Progenitor cell of endocrine pancreas (in vitro differentiated cells): ENCODE data around the gene PITHD1. TPM values are rescaled to one million over a fixed set of nuclear protein-coding genes. Genes with fewer than 3 reads are reported as not detected.
"Not testable (repeated sequence)": the region's sequence is repeated elsewhere in the genome, so short reads cannot be mapped to it uniquely, and the experiment has no call there.

Experiments
- DNase-seq: peaks from one replicate; pipeline ENCODE4 v3.0.0; 2021; ENCODE audit warnings: low spot score; ENCODE audit not compliant: unreplicated experiment
- H3K27ac Mint-ChIP-seq: 2 replicates; pipeline ENCODE4 v1.8.0; 2021; ENCODE audit warnings: mild to moderate bottlenecking, moderate library complexity, mixed read lengths
- H3K27me3 Mint-ChIP-seq: 2 replicates; pipeline ENCODE4 v1.8.0; 2021; ENCODE audit warnings: mixed read lengths
- H3K36me3 Mint-ChIP-seq: 2 replicates; pipeline ENCODE4 v1.8.0; 2022; ENCODE audit warnings: mixed read lengths; ENCODE audit not compliant: insufficient read depth
- H3K4me1 Mint-ChIP-seq: 2 replicates; pipeline ENCODE4 v1.8.0; 2021; ENCODE audit warnings: low read depth, mixed read lengths
- H3K4me3 Mint-ChIP-seq: 2 replicates; pipeline ENCODE4 v1.8.0; 2021; ENCODE audit warnings: low read depth, mild to moderate bottlenecking, moderate library complexity, mixed read lengths
- H3K9me3 Mint-ChIP-seq: 2 replicates; pipeline ENCODE4 v1.8.0; 2021; ENCODE audit warnings: low read depth, mixed read lengths
- total RNA-seq: library from RNA; stranded (reverse); gene quantifications from 2 replicates; pipeline ENCODE4 v1.2.1, GENCODE V29; 2021
- TF ChIP-seq, protein P1 (sequence below): fragments of 200-600 bp; sonication (generic); IDR thresholded peaks from one replicate; pipeline ENCODE4 v1.5.0; 2021; ENCODE audit warnings: antibody characterized with exemption, mild to moderate bottlenecking; ENCODE audit not compliant: unreplicated experiment

Gene PITHD1
- total RNA-seq, 1 donor from 2014 or later: 53.8 TPM

GRCh38 chr1:23825762-23826522 is 47.7 kb downstream of the PITHD1 start:
- peaks cover 5% of the 10 kb centered on the region for H3K4me1 Mint-ChIP-seq
- DNase-seq: no peak
- H3K4me3 Mint-ChIP-seq: peak overlapping the region; percentile 98
- H3K27ac Mint-ChIP-seq: peak overlapping the region; percentile 98
- H3K27me3 Mint-ChIP-seq: no peaks in the 10 kb centered on the region
- no peaks in the 10 kb centered on the region for H3K9me3 Mint-ChIP-seq
- H3K36me3 Mint-ChIP-seq: no peaks in the 10 kb centered on the region
- TF ChIP-seq, protein P1, sequence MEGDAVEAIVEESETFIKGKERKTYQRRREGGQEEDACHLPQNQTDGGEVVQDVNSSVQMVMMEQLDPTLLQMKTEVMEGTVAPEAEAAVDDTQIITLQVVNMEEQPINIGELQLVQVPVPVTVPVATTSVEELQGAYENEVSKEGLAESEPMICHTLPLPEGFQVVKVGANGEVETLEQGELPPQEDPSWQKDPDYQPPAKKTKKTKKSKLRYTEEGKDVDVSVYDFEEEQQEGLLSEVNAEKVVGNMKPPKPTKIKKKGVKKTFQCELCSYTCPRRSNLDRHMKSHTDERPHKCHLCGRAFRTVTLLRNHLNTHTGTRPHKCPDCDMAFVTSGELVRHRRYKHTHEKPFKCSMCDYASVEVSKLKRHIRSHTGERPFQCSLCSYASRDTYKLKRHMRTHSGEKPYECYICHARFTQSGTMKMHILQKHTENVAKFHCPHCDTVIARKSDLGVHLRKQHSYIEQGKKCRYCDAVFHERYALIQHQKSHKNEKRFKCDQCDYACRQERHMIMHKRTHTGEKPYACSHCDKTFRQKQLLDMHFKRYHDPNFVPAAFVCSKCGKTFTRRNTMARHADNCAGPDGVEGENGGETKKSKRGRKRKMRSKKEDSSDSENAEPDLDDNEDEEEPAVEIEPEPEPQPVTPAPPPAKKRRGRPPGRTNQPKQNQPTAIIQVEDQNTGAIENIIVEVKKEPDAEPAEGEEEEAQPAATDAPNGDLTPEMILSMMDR: no peak

DNA sequence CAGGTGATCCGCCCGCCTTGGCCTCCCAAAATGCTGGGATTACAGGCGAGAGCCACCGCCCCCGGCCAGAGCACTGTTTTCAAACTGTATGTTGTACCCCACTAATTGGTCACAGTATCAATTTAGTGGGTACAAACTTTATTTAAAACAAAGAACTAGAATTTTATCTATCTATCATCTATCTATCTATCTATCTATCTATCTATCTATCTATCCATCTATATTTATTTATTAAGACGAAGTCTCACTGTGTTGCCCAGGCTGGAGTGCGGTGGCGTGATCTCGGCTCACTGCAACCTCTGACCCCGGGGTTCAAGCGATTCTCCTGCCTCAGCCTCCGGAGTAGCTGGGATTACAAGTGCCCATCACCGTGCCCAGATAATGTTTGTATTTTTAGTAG is 48.4 kb downstream of the PITHD1 start:
- H3K9me3 Mint-ChIP-seq, H3K36me3 Mint-ChIP-seq, H3K27ac Mint-ChIP-seq, DNase-seq, H3K27me3 Mint-ChIP-seq, H3K4me1 Mint-ChIP-seq: not testable (repeated sequence)
- H3K4me3 Mint-ChIP-seq: peak overlapping the region; percentile 33

DNA sequence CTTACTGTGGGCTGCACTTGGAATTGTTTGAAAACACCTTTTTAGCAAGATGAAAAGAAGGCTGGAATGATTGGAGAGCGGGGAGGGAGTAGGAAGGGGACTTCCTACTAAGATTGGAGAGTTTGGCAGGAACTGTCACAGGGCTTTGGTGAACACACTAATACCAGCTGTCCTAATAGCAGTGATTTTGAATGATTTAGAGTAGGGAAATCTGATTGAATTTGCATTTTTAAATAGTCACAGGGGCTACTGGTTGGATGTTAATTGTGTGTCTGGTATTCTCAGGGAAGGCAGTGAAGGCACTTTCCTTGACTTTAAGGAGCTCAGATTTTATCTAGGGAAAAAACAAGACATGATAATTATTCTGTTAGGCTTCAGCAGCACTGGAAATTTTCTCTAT is 49.5 kb downstream of the PITHD1 start:
- no peak for DNase-seq
- peaks cover 5% of the 10 kb centered on the region for H3K4me1 Mint-ChIP-seq
- H3K36me3 Mint-ChIP-seq: no peaks in the 10 kb centered on the region
- TF ChIP-seq, protein P1: no peak
- H3K9me3 Mint-ChIP-seq: no peaks in the 10 kb centered on the region
- H3K27me3 Mint-ChIP-seq: no peaks in the 10 kb centered on the region
- H3K27ac Mint-ChIP-seq: peak overlapping the region; percentile 7
- no peak overlapping the region for H3K4me3 Mint-ChIP-seq

GRCh38 chr1:23834156-23834555 is 55.9 kb downstream of the PITHD1 start:
- H3K4me3 Mint-ChIP-seq, H3K4me1 Mint-ChIP-seq, H3K27ac Mint-ChIP-seq, H3K36me3 Mint-ChIP-seq, H3K9me3 Mint-ChIP-seq, DNase-seq: not testable (repeated sequence)
- H3K27me3 Mint-ChIP-seq: peaks cover 20% of the 10 kb centered on the region

GRCh38 chr1:23836037-23836436 is 57.8 kb downstream of the PITHD1 start:
- Mint-ChIP-seq H3K4me1 (peaks cover 2% of the 10 kb centered on the region), H3K27me3 (peaks cover 20% of the 10 kb centered on the region), H3K9me3 (no peaks in the 10 kb centered on the region), H3K4me3 (no peak overlapping the region), H3K36me3 (no peaks in the 10 kb centered on the region), H3K27ac (no peak overlapping the region)
- DNase-seq: no peak
- TF ChIP-seq, protein P1: no peak

Other genes starting within 250 kb of the PITHD1 start
- 7.8 and 9.7 TPM in 2 replicates for gene E2F2, start 247.2 kb upstream of the PITHD1 start, total RNA-seq
- 420 and 434 TPM in 2 replicates for gene ID3, start 218.9 kb upstream of the PITHD1 start, total RNA-seq
- 1,136 and 1,157 TPM in 2 replicates for gene RPL11, start 86.6 kb upstream of the PITHD1 start, total RNA-seq
- gene ELOA, start 34.9 kb upstream of the PITHD1 start, total RNA-seq: 37.5 and 40.8 TPM in 2 replicates
- 109 and 115 TPM in 2 replicates for gene LYPLA2, start 12.7 kb downstream of the PITHD1 start, total RNA-seq
- gene GALE, start 22.3 kb downstream of the PITHD1 start, total RNA-seq: 49.9 and 53.3 TPM in 2 replicates
- 30.0 and 30.3 TPM in 2 replicates for gene HMGCL, start 47.0 kb downstream of the PITHD1 start, total RNA-seq
- gene FUCA1, start 89.9 kb downstream of the PITHD1 start, total RNA-seq: 18.1 and 18.8 TPM in 2 replicates
- not detected in 2 replicates for gene CNR2, start 134.9 kb downstream of the PITHD1 start, total RNA-seq
- 148 and 158 TPM in 2 replicates for gene PNRC2, start 181.4 kb downstream of the PITHD1 start, total RNA-seq
- 215 and 220 TPM in 2 replicates for gene SRSF10, start 201.9 kb downstream of the PITHD1 start, total RNA-seq